Smooth muscle cell (in vitro differentiated cells): ENCODE results near the gene GPR176. TPM values are rescaled to one million over a fixed set of nuclear protein-coding genes. Genes with fewer than 3 reads are reported as not detected.

Source experiments
- DNase-seq: peaks from one replicate; lab custom pipeline; 2025; ENCODE audit not compliant: unreplicated experiment; lab: John Stamatoyannopoulos, UW
- H2AFZ ChIP-seq: fragments of 200-600 bp; sonication (generic); 2 replicates; pipeline ENCODE4 v1.6.0; 2016; ENCODE audit warnings: antibody characterized with exemption, low read depth, mild to moderate bottlenecking
- H3F3A ChIP-seq: fragments of 200-600 bp; sonication (generic); 2 replicates; pipeline ENCODE4 v1.6.0; 2017; ENCODE audit warnings: antibody characterized with exemption, low read depth
- H3K27ac ChIP-seq: fragments of 200-600 bp; sonication (generic); 2 replicates; pipeline ENCODE4 v1.5.1; 2016; ENCODE audit warnings: low read depth, mild to moderate bottlenecking
- H3K27me3 ChIP-seq: fragments of 200-600 bp; sonication (generic); 2 replicates; pipeline ENCODE4 v1.6.1; 2016; ENCODE audit warnings: low read depth, mild to moderate bottlenecking
- H3K36me3 ChIP-seq: fragments of 200-600 bp; sonication (generic); 2 replicates; pipeline ENCODE4 v1.5.1; 2016; ENCODE audit warnings: low read depth
- H3K4me1 ChIP-seq: fragments of 200-600 bp; sonication (generic); 2 replicates; pipeline ENCODE4 v1.5.1; 2016; ENCODE audit warnings: low read depth
- H3K4me2 ChIP-seq: fragments of 200-600 bp; sonication (generic); 2 replicates; pipeline ENCODE4 v1.6.0; 2016; ENCODE audit warnings: mild to moderate bottlenecking
- H3K4me3 ChIP-seq: fragments of 200-600 bp; sonication (generic); 2 replicates; pipeline ENCODE4 v1.5.1; 2016; ENCODE audit warnings: mild to moderate bottlenecking
- H3K79me2 ChIP-seq: fragments of 200-600 bp; sonication (generic); 2 replicates; pipeline ENCODE4 v1.6.0; 2016; ENCODE audit warnings: low read depth, mild to moderate bottlenecking
- H3K9ac ChIP-seq: fragments of 200-600 bp; sonication (generic); 2 replicates; pipeline ENCODE4 v1.6.0; 2016; ENCODE audit warnings: low read depth
- H3K9me3 ChIP-seq: fragments of 200-600 bp; sonication (generic); replicated peaks from 2 replicates; pipeline ENCODE4 v1.5.1; 2016; ENCODE audit warnings: low read depth
- H4K20me1 ChIP-seq: fragments of 200-600 bp; sonication (generic); 2 replicates; pipeline ENCODE4 v1.6.0; 2016; ENCODE audit warnings: low read depth
- WGBS: methylation state at CpG from one replicate; pipeline ENCODE4 v1.1.7; 2016; ENCODE audit warnings: low lambda C conversion rate; 5-methylcytosine and 5-hydroxymethylcytosine counted together
- polyA plus RNA-seq: library from polyadenylated mRNA; unstranded; fragments of >200 nt; fragmentation: Nextera tagmentation; extraction: Ambion mirVana; gene quantifications from 2 replicates; pipeline ENCODE4 v1.2.1, GENCODE V29; 2016
- total RNA-seq: library from RNA; depleted of rRNA; stranded (reverse); fragments of >200 nt; gene quantifications from 2 replicates; pipeline ENCODE4 v1.2.3, GENCODE V29; 2014
- TF ChIP-seq, protein P1 (sequence below): fragments of 200-600 bp; sonication (generic); IDR thresholded peaks from 2 replicates; pipeline ENCODE4 v1.5.1; 2017; ENCODE audit warnings: borderline replicate concordance, mild to moderate bottlenecking, antibody characterized with exemption; ENCODE audit not compliant: insufficient read depth, poor library complexity, severe bottlenecking

GPR176 gene
- total and polyA plus RNA-seq, 2 experiments from 2014 or later = 20.0 to 22.4 TPM

DNA sequence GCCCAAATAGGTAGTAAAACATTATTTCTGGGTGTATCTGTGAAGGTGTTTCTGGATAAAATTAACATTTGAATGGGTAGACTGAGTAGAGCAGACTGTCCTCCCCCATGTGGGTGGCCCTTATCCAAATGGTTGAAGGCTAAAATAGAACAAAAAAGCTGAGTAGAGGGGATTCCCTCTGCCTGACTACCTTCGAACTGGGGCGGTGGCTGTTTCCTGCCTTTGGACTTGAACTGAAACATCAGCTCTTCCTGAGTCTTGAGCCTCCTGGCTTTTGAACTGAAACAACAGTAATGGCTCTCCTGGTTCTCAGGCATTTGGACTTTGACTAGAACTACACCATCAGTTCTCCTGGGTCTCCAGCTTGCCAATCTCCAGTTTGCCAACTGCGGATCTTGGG, 4.4 kb upstream of the GPR176 start:
- no peaks in the 10 kb centered on the region for H3K9me3 ChIP-seq
- H3K4me2 ChIP-seq = no peak overlapping the region
- no peaks in the 10 kb centered on the region for H3K36me3 ChIP-seq
- H3K4me1 ChIP-seq = peaks cover 5% of the 10 kb centered on the region
- TF ChIP-seq, protein P1, sequence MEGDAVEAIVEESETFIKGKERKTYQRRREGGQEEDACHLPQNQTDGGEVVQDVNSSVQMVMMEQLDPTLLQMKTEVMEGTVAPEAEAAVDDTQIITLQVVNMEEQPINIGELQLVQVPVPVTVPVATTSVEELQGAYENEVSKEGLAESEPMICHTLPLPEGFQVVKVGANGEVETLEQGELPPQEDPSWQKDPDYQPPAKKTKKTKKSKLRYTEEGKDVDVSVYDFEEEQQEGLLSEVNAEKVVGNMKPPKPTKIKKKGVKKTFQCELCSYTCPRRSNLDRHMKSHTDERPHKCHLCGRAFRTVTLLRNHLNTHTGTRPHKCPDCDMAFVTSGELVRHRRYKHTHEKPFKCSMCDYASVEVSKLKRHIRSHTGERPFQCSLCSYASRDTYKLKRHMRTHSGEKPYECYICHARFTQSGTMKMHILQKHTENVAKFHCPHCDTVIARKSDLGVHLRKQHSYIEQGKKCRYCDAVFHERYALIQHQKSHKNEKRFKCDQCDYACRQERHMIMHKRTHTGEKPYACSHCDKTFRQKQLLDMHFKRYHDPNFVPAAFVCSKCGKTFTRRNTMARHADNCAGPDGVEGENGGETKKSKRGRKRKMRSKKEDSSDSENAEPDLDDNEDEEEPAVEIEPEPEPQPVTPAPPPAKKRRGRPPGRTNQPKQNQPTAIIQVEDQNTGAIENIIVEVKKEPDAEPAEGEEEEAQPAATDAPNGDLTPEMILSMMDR = no peak
- DNase-seq = no peak
- no peak overlapping the region for H2AFZ ChIP-seq
- no peaks in the 10 kb centered on the region for H4K20me1 ChIP-seq
- no peak overlapping the region for H3K9ac ChIP-seq
- 76% methylated on average over 3 of the region's 3 CpGs for WGBS
- no peaks in the 10 kb centered on the region for H3K27me3 ChIP-seq
- no peak overlapping the region for H3K27ac ChIP-seq
- peaks cover 12% of the 10 kb centered on the region for H3F3A ChIP-seq
- no peak overlapping the region for H3K4me3 ChIP-seq
- no peaks in the 10 kb centered on the region for H3K79me2 ChIP-seq

DNA sequence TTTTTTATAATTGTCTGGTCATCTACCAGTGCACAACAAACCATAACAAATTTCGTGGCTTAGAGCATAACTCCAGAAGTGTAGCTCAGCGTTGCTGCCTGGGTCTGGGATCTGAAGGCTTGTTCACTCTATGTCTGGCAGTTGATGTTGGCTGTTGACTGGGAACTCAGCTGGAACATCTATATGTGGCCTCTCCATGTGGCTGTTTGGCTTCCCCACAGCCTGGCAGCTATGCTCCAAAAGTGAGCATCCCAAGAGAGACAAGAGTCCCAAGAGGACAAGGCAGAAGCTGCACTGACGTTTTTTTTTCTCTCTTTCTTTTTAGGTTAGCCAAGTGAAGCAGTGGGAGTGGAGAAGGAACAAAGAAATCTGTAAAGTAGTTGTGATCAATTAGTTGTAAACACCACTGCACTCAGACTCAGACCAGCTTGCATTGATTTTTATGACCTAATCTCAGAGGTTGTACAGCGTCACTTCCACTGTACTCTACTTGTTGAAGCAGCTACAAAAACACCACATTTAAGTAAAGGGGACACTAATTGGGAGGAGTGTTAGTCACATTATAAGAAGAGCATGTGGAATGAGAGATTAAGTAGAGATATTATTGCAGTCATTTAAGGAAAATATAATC, 2.5 kb upstream of the GPR176 start:
- H4K20me1 ChIP-seq = no peaks in the 10 kb centered on the region
- TF ChIP-seq, protein P1 = no peak
- H3K36me3 ChIP-seq = no peaks in the 10 kb centered on the region
- H3K9me3 ChIP-seq = no peaks in the 10 kb centered on the region
- no peak for DNase-seq
- H3K4me3 ChIP-seq = no peak overlapping the region
- peaks cover 12% of the 10 kb centered on the region for H3F3A ChIP-seq
- WGBS = 63% methylated on average over 4 of the region's 4 CpGs
- no peak overlapping the region for H3K9ac ChIP-seq
- peaks cover 17% of the 10 kb centered on the region for H3K4me1 ChIP-seq
- H3K27ac ChIP-seq = peak overlapping the region; percentile 6
- no peaks in the 10 kb centered on the region for H3K79me2 ChIP-seq
- H3K27me3 ChIP-seq = no peaks in the 10 kb centered on the region
- H3K4me2 ChIP-seq = no peak overlapping the region
- no peak overlapping the region for H2AFZ ChIP-seq

DNA sequence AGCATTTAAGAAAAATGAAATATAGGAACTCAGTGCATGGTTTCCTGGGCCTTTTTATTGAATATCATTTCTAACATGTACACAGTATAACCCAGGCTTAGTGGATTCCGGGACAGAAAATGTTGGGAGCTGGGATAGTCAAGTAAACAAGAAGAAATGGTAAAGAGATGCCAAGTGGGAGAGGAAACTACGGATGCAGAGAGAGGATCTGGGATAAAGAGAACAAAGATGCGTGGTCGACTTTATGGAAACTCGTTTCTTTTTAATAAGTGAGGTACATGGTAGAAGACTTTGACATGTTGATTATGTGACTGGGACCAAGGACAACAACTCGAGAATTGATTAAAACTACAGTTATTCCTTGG, 1.2 kb upstream of the GPR176 start:
- Histone ChIP-seq H3K9me3 (no peaks in the 10 kb centered on the region), H4K20me1 (no peaks in the 10 kb centered on the region), H3K79me2 (no peaks in the 10 kb centered on the region), H2AFZ (peak overlapping the region; percentile 87), H3K4me2 (peak overlapping the region; percentile 81), H3K4me1 (peaks cover 17% of the 10 kb centered on the region), H3F3A (peaks cover 12% of the 10 kb centered on the region), H3K27me3 (no peaks in the 10 kb centered on the region), H3K27ac (peak overlapping the region; percentile 90), H3K36me3 (no peaks in the 10 kb centered on the region), H3K4me3 (peak overlapping the region; percentile 67), H3K9ac (peak overlapping the region; percentile 82)
- TF ChIP-seq, protein P1 = no peak
- DNase-seq = no peak
- WGBS = 86% methylated on average over 6 of the region's 6 CpGs
